ENCODE data around the gene FABP7.

Gene FABP7

GRCh38 chr6:122779667-122780066 is at the start of gene FABP7:
TSS of gene FABP7 (plus strand) at chr6:122779716. CDS start at chr6:122779795, 79 bp downstream.
- in situ Hi-C loops (cut with MboI; ENCODE audit: low sequenced_read_pairs) = no loop called here

GRCh38 chr6:122730334-122730733 is 49.2 kb upstream of the FABP7 start:
- in situ Hi-C loops (cut with MboI; ENCODE audit: low sequenced_read_pairs) = loop anchor here (25.0 kb wide), 1 partner anchor 107 kb away; no protein-coding TSS in a partner anchor

GRCh38 chr6:122730775-122731386 is 48.6 kb upstream of the FABP7 start:
- in situ Hi-C loops (cut with MboI; ENCODE audit: low sequenced_read_pairs) = loop anchor here (25.0 kb wide), 1 partner anchor 106 kb away; no protein-coding TSS in a partner anchor

- in situ Hi-C loops (cut with MboI; ENCODE audit: low sequenced_read_pairs) = loop anchor here (25.0 kb wide), 1 partner anchor 104 kb away; no protein-coding TSS in a partner anchor
Measured at GRCh38 chr6:122733259-122733658, 46.3 kb upstream of the FABP7 start.

GRCh38 chr6:122734529-122735395 is 44.8 kb upstream of the FABP7 start:
- in situ Hi-C loops (cut with MboI; ENCODE audit: low sequenced_read_pairs) = loop anchor here (25.0 kb wide), 1 partner anchor 103 kb away; no protein-coding TSS in a partner anchor

GRCh38 chr6:122735582-122735981 is 43.9 kb upstream of the FABP7 start:
- in situ Hi-C loops (cut with MboI; ENCODE audit: low sequenced_read_pairs) = loop anchor here (25.0 kb wide), 1 partner anchor 102 kb away; no protein-coding TSS in a partner anchor

GRCh38 chr6:122736163-122736562 is 43.4 kb upstream of the FABP7 start:
- in situ Hi-C loops (cut with MboI; ENCODE audit: low sequenced_read_pairs) = loop anchor here (25.0 kb wide), 1 partner anchor 101 kb away; no protein-coding TSS in a partner anchor

GRCh38 chr6:122736616-122737015 is 42.9 kb upstream of the FABP7 start:
- in situ Hi-C loops (cut with MboI; ENCODE audit: low sequenced_read_pairs) = loop anchor here (25.0 kb wide), 1 partner anchor 101 kb away; no protein-coding TSS in a partner anchor

- in situ Hi-C loops (cut with MboI; ENCODE audit: low sequenced_read_pairs) = loop anchor here (25.0 kb wide), 1 partner anchor 97 kb away; no protein-coding TSS in a partner anchor
Measured at GRCh38 chr6:122740091-122740490, 39.4 kb upstream of the FABP7 start.

- in situ Hi-C loops (cut with MboI; ENCODE audit: low sequenced_read_pairs) = loop anchor here (25.0 kb wide), 1 partner anchor 96 kb away; no protein-coding TSS in a partner anchor
Measured at GRCh38 chr6:122740936-122741335, 38.6 kb upstream of the FABP7 start.

- in situ Hi-C loops (cut with MboI; ENCODE audit: low sequenced_read_pairs) = loop anchor here (25.0 kb wide), 1 partner anchor 93 kb away; no protein-coding TSS in a partner anchor
Measured at GRCh38 chr6:122744247-122744646, 35.3 kb upstream of the FABP7 start.

GRCh38 chr6:122744856-122745255 is 34.7 kb upstream of the FABP7 start:
- in situ Hi-C loops (cut with MboI; ENCODE audit: low sequenced_read_pairs) = loop anchor here (25.0 kb wide), 1 partner anchor 92 kb away; no protein-coding TSS in a partner anchor

- in situ Hi-C loops (cut with MboI; ENCODE audit: low sequenced_read_pairs) = loop anchor here (25.0 kb wide), 1 partner anchor 91 kb away; no protein-coding TSS in a partner anchor
Measured at GRCh38 chr6:122746688-122747087, 32.8 kb upstream of the FABP7 start.

GRCh38 chr6:122747573-122747972 is 31.9 kb upstream of the FABP7 start:
- in situ Hi-C loops (cut with MboI; ENCODE audit: low sequenced_read_pairs) = loop anchor here (25.0 kb wide), 1 partner anchor 90 kb away; no protein-coding TSS in a partner anchor

GRCh38 chr6:122748945-122749344 is 30.6 kb upstream of the FABP7 start:
- in situ Hi-C loops (cut with MboI; ENCODE audit: low sequenced_read_pairs) = loop anchor here (25.0 kb wide), 1 partner anchor 88 kb away; no protein-coding TSS in a partner anchor

GRCh38 chr6:122749451-122750050 is 30.0 kb upstream of the FABP7 start:
- in situ Hi-C loops (cut with MboI; ENCODE audit: low sequenced_read_pairs) = loop anchor here (25.0 kb wide), 1 partner anchor 88 kb away; no protein-coding TSS in a partner anchor

GRCh38 chr6:122751326-122751725 is 28.2 kb upstream of the FABP7 start:
- in situ Hi-C loops (cut with MboI; ENCODE audit: low sequenced_read_pairs) = no loop called here

GRCh38 chr6:122752459-122752858 is 27.1 kb upstream of the FABP7 start:
- in situ Hi-C loops (cut with MboI; ENCODE audit: low sequenced_read_pairs) = no loop called here

GRCh38 chr6:122753000-122753687 is 26.4 kb upstream of the FABP7 start:
- in situ Hi-C loops (cut with MboI; ENCODE audit: low sequenced_read_pairs) = no loop called here

GRCh38 chr6:122753688-122754056 is 25.8 kb upstream of the FABP7 start:
- in situ Hi-C loops (cut with MboI; ENCODE audit: low sequenced_read_pairs) = no loop called here
